Hepatocyte (in vitro differentiated cells): ENCODE results near the gene HIP1. TPM values are rescaled to one million over a fixed set of nuclear protein-coding genes. Genes with fewer than 3 reads are reported as not detected.
"Not testable (repeated sequence)": the region's sequence is repeated elsewhere in the genome, so short reads cannot be mapped to it uniquely, and the experiment has no call there.

ENCODE experiments used
- DNase-seq: peaks from one replicate; pipeline ENCODE4 v3.0.0-alpha.2; 2016; ENCODE audit warnings: low spot score
- H2AFZ ChIP-seq: fragments of 200-600 bp; sonication (generic); 2 replicates; pipeline ENCODE4 v1.6.0; 2016; ENCODE audit warnings: antibody characterized with exemption, mild to moderate bottlenecking
- H3K27ac ChIP-seq: fragments of 200-600 bp; sonication (generic); 2 replicates; pipeline ENCODE4 v1.5.1; 2016; ENCODE audit warnings: mild to moderate bottlenecking
- H3K27me3 ChIP-seq: fragments of 200-600 bp; sonication (generic); 2 replicates; pipeline ENCODE4 v1.6.1; 2016
- H3K36me3 ChIP-seq: fragments of 200-600 bp; sonication (generic); replicated peaks from 2 replicates; pipeline ENCODE4 v1.5.1; 2016; ENCODE audit warnings: low read depth; ENCODE audit not compliant: insufficient read depth
- H3K4me1 ChIP-seq: fragments of 200-600 bp; sonication (generic); 2 replicates; pipeline ENCODE4 v1.5.1; 2016; ENCODE audit warnings: mild to moderate bottlenecking, moderate library complexity; ENCODE audit not compliant: insufficient read depth
- H3K4me2 ChIP-seq: fragments of 200-600 bp; sonication (generic); 2 replicates; pipeline ENCODE4 v1.6.0; 2016
- H3K4me3 ChIP-seq: fragments of 200-600 bp; sonication (generic); 2 replicates; pipeline ENCODE4 v1.5.1; 2016; ENCODE audit warnings: mild to moderate bottlenecking
- H3K79me2 ChIP-seq: fragments of 200-600 bp; sonication (generic); 2 replicates; pipeline ENCODE4 v1.6.0; 2017; ENCODE audit warnings: mild to moderate bottlenecking
- H3K9me2 ChIP-seq: fragments of 200-600 bp; sonication (generic); replicated peaks from 2 replicates; pipeline ENCODE4 v1.6.0; 2017; ENCODE audit warnings: mild to moderate bottlenecking; ENCODE audit not compliant: insufficient read depth
- H3K9me3 ChIP-seq: fragments of 200-600 bp; sonication (generic); 2 replicates; pipeline ENCODE4 v1.5.1; 2016; ENCODE audit warnings: low read depth, mild to moderate bottlenecking
- H4K20me1 ChIP-seq: fragments of 200-600 bp; sonication (generic); 2 replicates; pipeline ENCODE4 v1.6.0; 2016; ENCODE audit warnings: mild to moderate bottlenecking; ENCODE audit not compliant: insufficient read depth, poor library complexity, severe bottlenecking
- CTCF ChIP-seq: fragments of 200-600 bp; sonication (generic); IDR thresholded peaks from 2 replicates; pipeline ENCODE4 v1.5.1; 2016; ENCODE audit warnings: antibody characterized with exemption, mild to moderate bottlenecking; ENCODE audit not compliant: poor library complexity
- EZH2 ChIP-seq: fragments of 200-600 bp; sonication (generic); IDR thresholded peaks from 2 replicates; pipeline ENCODE4 v1.6.1; 2016; ENCODE audit warnings: antibody characterized with exemption, mild to moderate bottlenecking, borderline replicate concordance
- EZH2phosphoT487 ChIP-seq: fragments of 200-600 bp; sonication (generic); IDR thresholded peaks from one replicate; pipeline ENCODE4 v1.6.1; 2018; ENCODE audit warnings: antibody characterized with exemption, mild to moderate bottlenecking, low read depth, moderate library complexity; ENCODE audit not compliant: unreplicated experiment, severe bottlenecking
- WGBS: methylation state at CpG from one replicate; pipeline ENCODE4 v1.1.6; 2016; ENCODE audit warnings: low lambda C conversion rate; ENCODE audit errors: missing lambda C conversion rate; 5-methylcytosine and 5-hydroxymethylcytosine counted together
- polyA plus RNA-seq: library from polyadenylated mRNA; unstranded; fragments of >200 nt; fragmentation: Nextera tagmentation; extraction: Ambion mirVana; gene quantifications from 2 replicates; pipeline ENCODE4 v1.2.1, GENCODE V29; 2016
- total RNA-seq: library from RNA; depleted of rRNA; stranded (reverse); fragments of >200 nt; gene quantifications from 2 replicates; pipeline ENCODE4 v1.2.3, GENCODE V29; 2014

Gene HIP1
- total and polyA plus RNA-seq, 2 experiments from 2014 or later: 8.3 to 14.5 TPM

GRCh38 chr7:75573477-75574019 lies 165.2 kb downstream of the HIP1 start:
- Histone ChIP-seq H4K20me1 (no peaks in the 10 kb centered on the region), H3K36me3 (no peaks in the 10 kb centered on the region), H3K9me3 (no peaks in the 10 kb centered on the region), H2AFZ (no peak overlapping the region), H3K4me1 (no peaks in the 10 kb centered on the region), H3K9me2 (no peaks in the 10 kb centered on the region), H3K27me3 (no peaks in the 10 kb centered on the region), H3K79me2 (no peaks in the 10 kb centered on the region), H3K27ac (no peak overlapping the region), H3K4me3 (no peak overlapping the region), H3K4me2 (no peak overlapping the region)
- 97% methylated on average over 14 of the region's 14 CpGs for WGBS
- TF ChIP-seq EZH2phosphoT487 (no peak), EZH2 (no peak), CTCF (no peak)
- no peak for DNase-seq

- TF ChIP-seq EZH2: no peak
- no peak for TF ChIP-seq CTCF
- TF ChIP-seq EZH2phosphoT487: no peak
- no peak overlapping the region for H3K4me3 ChIP-seq
- no peaks in the 10 kb centered on the region for H3K27me3 ChIP-seq
- no peak overlapping the region for H3K4me2 ChIP-seq
- H4K20me1 ChIP-seq: no peaks in the 10 kb centered on the region
- H3K9me2 ChIP-seq: no peaks in the 10 kb centered on the region
- H3K79me2 ChIP-seq: no peaks in the 10 kb centered on the region
- H3K4me1 ChIP-seq: no peaks in the 10 kb centered on the region
- H3K27ac ChIP-seq: no peak overlapping the region
- WGBS: 95% methylated on average over 11 of the region's 11 CpGs
- H3K9me3 ChIP-seq: no peaks in the 10 kb centered on the region
- H2AFZ ChIP-seq: no peak overlapping the region
- no peaks in the 10 kb centered on the region for H3K36me3 ChIP-seq
- no peak for DNase-seq
Observed at GRCh38 chr7:75572814-75573213, 165.9 kb downstream of the HIP1 start.

DNA sequence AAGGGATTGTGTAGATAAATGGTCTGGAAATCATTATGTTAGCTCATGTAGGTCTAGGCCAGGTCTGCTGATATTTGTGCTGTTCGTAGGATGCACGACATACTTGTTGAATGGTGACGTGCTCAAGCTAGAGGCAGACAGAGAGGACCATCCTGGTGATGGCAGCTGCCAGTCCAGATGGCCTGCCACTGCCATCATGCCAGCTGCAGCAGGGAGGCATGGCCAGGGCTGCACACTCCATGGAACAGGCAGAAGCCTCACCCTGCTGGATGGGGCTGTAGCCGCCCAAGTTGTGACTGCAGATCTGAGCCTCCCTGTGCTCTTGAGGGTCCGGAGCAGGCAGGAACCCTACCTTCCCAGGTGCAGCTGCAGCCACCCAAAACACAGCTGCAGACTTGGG lies 166.3 kb downstream of the HIP1 start:
- no peak overlapping the region for H2AFZ ChIP-seq
- TF ChIP-seq EZH2: no peak
- TF ChIP-seq CTCF: no peak
- TF ChIP-seq EZH2phosphoT487: no peak
- no peaks in the 10 kb centered on the region for H4K20me1 ChIP-seq
- H3K4me3 ChIP-seq: no peak overlapping the region
- no peak overlapping the region for H3K4me2 ChIP-seq
- no peaks in the 10 kb centered on the region for H3K36me3 ChIP-seq
- H3K9me3 ChIP-seq: no peaks in the 10 kb centered on the region
- no peak for DNase-seq
- no peaks in the 10 kb centered on the region for H3K4me1 ChIP-seq
- no peaks in the 10 kb centered on the region for H3K79me2 ChIP-seq
- H3K27ac ChIP-seq: no peak overlapping the region
- WGBS: 82% methylated on average over 5 of the region's 5 CpGs
- H3K27me3 ChIP-seq: no peaks in the 10 kb centered on the region
- H3K9me2 ChIP-seq: no peaks in the 10 kb centered on the region

DNA sequence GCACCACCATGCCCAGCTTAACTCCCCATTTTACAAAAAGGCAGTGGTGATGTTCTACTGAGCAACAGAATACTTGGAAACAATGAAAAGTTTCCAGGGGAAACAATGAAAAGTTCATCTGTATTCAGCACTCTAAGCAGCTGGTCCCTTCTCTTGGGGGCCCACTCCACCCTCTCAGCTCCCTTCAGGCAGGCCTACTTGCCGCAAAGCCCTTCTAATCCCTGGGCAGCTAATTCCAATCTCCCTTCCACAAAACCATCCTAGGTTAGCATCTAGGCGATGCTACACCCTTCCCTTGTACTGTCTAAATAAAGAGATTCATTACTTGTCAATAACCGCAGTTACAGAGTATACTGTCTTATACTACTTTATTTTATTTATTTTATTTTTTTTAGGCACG lies 167.5 kb downstream of the HIP1 start:
- Histone ChIP-seq H4K20me1 (no peaks in the 10 kb centered on the region), H3K4me3 (no peak overlapping the region), H3K36me3 (no peaks in the 10 kb centered on the region), H3K27me3 (no peaks in the 10 kb centered on the region), H3K79me2 (no peaks in the 10 kb centered on the region), H3K9me2 (no peaks in the 10 kb centered on the region), H3K9me3 (no peaks in the 10 kb centered on the region), H3K27ac (no peak overlapping the region), H3K4me1 (no peaks in the 10 kb centered on the region), H2AFZ (no peak overlapping the region), H3K4me2 (no peak overlapping the region)
- TF ChIP-seq EZH2phosphoT487 (no peak), CTCF (no peak), EZH2 (no peak)
- 98% methylated on average over 4 of the region's 4 CpGs for WGBS
- DNase-seq: no peak

GRCh38 chr7:75569629-75570282 lies 169.0 kb downstream of the HIP1 start:
- H3K9me2 ChIP-seq, H3K79me2 ChIP-seq, H3K4me3 ChIP-seq, DNase-seq, H3K4me2 ChIP-seq, H3K4me1 ChIP-seq, H3K36me3 ChIP-seq, H2AFZ ChIP-seq, H4K20me1 ChIP-seq, H3K9me3 ChIP-seq, H3K27me3 ChIP-seq, H3K27ac ChIP-seq: not testable (repeated sequence)
- WGBS: 97% methylated on average over 16 of the region's 16 CpGs
